Left renal pelvis (tissue), 4 donors: ENCODE measurements around the gene MAP3K6. TPM values are rescaled to one million over a fixed set of nuclear protein-coding genes. Genes with fewer than 3 reads are reported as not detected.
A peak's percentile ranks its signal among the peaks of the same experiment; 100 is the strongest.
"Not testable (repeated sequence)": the region's sequence is repeated elsewhere in the genome, so short reads cannot be mapped to it uniquely, and the experiment has no call there.

Experiments
- DNase-seq, 4 donors: peaks; one replicate each; pipeline ENCODE4 v3.0.0-alpha.2; 2013; ENCODE audit warnings: low read depth in 4 of 4, low spot score in 3 of 4
- polyA plus RNA-seq, 4 donors: library from polyadenylated mRNA; unstranded; fragments of 120-200 nt; gene quantifications; one replicate each; pipeline ENCODE4 v1.2.1, GENCODE V29; 2013; ENCODE audit not compliant: insufficient read length in 4 of 4

MAP3K6 gene
- polyA plus RNA-seq, 4 donors, result 9.0 to 15.1 (median 9.5) TPM

DNA sequence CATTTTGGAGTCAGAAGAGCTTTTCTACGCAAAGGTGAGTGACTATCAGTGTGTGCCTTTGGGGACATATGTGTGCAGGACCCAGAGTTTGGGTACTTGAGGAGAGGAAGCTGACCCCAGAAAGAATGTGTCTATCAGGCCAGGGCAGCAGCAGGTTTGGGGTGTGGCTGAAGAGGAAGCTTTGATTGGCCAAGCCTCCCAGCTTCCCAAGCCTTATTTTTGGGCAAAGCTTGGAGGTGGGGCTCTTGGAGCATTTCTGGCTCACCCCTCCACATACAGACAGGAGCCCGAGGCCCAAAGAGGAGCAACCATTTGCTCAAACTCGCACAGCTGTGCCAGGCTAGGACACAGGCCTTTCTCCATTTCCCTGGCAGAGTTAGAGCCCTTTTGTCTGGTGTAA, 30.3 kb upstream of the MAP3K6 start:
- DNase-seq, result no peak

DNA sequence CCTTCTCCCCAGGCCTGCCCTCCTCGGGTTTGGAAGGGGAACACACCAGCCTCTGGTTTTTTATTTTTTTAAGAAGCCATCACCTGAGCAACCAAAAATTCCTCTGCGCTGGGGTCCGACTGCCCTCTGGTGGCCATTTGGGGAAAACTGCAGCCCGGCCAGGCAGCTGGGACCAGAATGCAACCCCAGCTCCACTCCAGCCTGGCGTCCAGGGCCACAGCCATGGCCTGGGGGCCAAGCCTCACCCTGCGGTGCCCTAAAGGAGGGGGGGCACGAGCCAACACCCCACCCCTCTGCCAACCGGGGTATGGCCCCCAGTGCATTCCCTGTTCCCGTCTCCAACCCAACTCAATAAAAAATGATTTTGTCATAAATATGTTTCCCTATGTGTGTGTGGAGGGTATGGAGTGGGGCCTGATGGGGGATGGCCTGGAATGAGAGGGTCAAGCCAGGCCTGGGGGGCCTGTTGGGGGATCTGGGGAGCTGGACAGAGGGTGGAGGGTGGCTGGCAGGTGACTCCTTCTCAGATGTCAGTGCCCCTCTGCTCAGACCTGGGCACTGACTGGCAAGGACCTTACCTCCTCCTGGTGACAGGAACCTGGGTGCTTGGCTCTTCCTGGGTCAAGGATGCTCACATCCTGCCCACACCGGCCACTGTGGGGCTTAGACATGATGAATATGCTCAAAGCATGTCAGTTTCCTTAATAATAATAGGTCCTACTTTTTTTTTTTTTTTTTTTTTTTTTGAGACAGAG, 28.9 kb upstream of the MAP3K6 start:
- peak in 1 of 4 donors; percentile 50 for DNase-seq

DNA sequence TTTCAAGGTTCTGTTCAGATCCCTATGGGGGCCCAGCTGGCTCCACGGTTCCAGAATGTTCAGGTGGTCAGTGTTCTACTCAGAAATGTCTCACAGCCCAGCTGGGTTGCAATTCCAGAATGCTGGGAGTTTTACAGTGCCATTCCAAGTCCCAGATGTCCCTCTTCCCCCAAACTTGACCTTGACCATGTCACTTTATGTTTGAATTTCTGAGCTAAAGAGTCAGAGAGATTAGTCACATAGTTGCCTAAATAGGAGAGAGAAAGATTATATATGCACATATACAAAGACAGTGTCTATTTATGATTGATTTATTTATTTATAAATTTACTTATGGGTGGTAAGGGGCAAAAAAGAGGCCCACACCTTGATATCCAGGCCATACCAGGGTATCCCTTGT, 28.2 kb upstream of the MAP3K6 start:
- DNase-seq, result no peak

DNA sequence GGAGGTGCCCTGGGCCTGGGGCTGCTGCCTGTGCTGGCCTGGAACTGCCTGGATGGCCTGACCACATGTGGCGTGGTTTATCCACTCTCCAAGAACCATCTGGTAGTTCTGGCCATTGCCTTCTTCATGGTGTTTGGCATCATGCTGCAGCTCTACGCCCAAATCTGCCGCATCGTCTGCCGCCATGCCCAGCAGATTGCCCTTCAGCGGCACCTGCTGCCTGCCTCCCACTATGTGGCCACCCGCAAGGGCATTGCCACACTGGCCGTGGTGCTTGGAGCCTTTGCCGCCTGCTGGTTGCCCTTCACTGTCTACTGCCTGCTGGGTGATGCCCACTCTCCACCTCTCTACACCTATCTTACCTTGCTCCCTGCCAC, 27.5 kb upstream of the MAP3K6 start:
- DNase-seq, result no peak

DNA sequence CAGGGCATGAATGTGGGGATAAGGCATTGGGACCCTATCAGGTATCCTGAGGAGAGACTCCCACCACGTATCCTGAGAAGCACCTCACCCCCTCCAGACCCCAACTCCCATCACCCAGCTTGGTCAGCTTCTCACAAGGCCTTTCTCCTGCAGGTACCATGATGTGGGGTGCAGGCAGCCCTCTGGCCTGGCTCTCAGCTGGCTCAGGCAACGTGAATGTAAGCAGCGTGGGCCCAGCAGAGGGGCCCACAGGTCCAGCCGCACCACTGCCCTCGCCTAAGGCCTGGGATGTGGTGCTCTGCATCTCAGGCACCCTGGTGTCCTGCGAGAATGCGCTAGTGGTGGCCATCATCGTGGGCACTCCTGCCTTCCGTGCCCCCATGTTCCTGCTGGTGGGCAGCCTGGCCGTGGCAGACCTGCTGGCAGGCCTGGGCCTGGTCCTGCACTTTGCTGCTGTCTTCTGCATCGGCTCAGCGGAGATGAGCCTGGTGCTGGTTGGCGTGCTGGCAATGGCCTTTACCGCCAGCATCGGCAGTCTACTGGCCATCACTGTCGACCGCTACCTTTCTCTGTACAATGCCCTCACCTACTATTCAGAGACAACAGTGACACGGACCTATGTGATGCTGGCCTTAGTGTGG, 27.0 kb upstream of the MAP3K6 start:
- no peak for DNase-seq

DNA sequence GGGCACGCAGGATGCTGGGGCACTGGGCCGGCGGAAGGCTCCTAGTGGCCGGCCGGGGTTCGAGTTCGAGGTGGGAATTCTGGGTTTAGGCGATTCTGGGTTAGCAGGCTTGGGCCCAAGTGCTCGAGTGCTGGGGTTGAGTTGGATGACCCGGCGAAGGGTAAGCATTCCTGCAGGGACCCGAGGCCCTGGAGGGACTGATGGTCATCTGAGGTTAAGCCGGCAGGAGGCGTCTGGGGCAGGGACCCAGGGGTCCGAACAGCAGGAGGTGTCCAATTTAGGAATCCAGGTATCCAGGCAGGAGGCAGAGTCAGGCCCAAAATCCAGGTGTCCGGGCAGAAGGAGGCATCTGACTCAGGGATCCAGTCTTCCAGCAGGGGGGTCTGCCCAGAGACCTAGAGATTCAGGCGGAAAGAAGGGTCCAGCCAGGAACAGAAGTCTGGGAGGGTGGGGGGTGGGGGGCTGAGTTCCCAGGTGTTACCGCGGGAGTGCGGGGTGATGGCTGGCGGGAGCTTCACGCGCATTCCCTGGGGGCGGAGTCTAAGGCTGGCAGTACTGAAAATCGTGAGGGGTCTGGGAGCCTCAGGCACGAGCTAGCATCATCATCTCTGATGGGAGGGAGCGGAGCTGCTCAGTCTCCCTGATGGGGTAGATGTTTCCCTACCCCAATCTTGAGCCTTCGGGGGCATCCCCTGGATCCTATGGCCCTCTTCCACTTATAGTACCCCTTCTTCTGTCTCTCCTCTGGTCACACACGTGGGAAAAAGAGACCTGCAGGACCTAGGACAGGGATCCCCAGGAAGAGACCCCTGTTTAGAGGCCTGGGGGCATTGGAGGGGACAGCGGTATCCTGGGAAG, 26.2 kb upstream of the MAP3K6 start:
- DNase-seq, result no peak

DNA sequence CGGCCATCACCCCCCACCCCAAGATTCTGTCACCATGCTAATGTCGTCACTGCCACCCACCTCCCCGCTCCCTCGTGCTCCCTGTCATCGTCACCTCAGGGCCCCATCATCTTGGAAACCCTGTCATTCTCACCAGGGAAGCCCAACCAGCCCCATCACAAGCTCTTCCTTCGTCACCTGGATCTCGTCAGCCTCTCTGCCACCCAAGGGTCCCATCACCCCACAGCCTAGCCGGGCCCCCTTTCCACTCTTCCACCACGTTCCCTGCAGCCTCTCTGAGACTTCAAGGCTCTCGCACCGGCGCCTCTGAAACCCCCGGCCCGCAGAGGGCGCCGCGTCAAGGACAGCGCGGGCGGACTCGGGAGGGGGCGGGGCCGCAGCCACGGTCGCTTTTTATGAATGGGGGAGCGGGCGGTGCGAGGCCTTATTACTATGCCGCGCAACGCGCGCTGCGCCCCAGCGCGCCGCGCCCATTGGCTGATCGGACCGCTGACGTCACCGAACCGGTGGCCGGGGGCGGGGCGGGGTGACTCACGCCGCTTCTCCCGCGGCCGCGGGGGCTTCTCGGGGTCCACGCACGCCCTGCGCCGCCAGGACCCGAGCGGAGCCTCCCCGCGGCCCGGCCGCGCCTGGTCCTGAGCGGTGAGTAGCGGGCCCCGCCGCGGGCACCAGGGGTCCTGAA, 25.5 kb upstream of the MAP3K6 start, which contains the start of gene GPR3:
GPR3 (plus strand) TSS at position 527 of the 682 bp plus-strand sequence. CDS start 1,177 bp downstream, outside the sequence.
- peak in 2 of 4 donors; percentile 69 to 75 for DNase-seq

DNA sequence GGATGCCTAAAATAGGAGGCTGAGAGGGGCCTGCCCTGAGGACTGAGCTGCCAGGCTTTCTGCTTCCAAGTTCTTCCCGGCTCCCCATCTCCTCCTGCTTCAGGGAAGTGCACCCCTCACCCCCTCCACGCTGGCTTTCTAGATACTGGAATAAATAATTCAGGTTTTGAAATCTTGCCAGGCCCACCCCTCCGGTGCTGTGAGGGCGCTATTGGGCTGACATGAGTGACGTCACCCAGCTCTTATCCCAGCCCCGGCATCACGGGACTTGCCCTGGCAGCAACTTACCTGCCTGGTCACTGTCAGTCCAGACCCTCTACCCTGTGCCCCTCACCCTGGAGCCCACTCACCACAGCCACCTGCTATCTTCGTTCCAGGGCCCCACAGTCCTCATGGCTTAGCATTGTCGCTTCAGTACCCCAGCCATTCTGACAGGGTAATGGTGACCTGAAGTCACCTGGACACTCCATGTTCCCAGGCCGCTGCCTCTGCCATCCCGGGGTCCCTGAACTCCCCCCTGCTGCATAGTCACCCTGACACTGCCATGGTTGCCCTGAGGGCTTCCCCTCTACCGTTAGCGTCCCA, 24.8 kb upstream of the MAP3K6 start:
- no peak for DNase-seq

DNA sequence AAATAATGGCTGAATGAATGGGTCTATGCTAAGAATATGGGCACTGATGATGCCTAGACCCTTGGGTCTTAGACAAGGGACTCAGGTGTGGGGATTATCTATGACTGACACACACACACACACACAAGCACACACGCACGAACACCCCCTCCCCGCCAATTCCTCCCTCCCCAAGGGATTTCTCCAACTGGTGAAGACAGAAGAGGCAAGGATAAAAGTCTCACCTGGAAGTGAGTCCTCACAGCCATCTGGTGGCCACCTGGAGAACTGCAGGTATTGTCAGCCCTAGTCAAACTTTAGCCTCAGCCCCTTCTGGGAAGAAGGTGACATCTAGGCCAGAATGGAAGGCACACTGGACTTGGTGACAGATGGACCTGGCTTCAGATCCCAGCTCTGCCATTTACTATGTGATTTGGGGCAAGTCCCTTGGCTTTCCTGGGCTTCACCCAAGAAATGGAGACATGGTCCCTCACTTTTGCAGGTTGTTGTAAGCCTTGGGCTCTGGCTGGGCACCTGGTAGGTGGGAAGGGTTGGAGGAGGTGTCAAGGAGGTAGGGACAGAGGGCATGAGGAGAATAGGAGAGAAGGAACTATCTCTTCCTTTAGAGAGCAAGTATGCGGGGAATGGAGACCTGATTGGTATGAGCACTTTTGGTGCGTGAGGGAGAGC, 21.7 kb upstream of the MAP3K6 start:
- DNase-seq, result no peak

DNA sequence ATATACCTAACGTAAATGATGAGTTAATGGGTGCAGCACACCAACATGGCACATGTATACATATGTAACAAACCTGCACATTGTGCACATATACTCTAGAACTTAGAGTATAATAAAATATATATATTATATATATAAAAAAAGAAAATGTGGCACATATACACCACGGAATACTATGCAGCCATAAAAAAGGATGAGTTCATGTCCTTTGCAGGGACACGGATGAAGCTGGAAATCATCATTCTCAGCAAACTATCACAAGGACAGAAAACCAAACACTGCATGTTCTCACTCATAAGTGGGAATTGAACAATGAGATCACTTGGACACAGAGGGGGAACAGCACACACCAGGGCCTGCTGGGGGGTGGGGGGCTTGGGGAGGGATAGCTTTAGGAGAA, 18.0 kb upstream of the MAP3K6 start:
- not testable (repeated sequence) for DNase-seq

DNA sequence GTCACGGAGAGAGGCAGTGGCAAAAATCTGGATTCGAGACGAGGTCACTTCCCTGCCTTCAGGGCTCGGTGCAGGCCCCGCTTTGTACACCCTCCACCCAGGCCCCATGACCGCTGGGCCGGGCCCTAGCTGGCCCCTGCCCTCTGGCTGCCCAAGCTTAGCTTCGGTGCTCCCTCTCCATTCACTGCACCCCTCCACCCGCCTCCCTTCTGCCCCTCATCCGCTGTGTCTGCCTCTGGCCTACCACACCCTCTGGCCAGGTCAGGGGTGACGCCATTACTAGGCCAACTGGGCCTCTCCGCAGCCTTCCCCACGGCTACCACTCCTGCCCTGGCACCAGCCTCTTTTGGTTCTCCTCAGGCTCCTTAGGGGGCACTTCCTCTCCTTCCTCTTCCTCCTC, 16.9 kb upstream of the MAP3K6 start:
- no peak for DNase-seq

DNA sequence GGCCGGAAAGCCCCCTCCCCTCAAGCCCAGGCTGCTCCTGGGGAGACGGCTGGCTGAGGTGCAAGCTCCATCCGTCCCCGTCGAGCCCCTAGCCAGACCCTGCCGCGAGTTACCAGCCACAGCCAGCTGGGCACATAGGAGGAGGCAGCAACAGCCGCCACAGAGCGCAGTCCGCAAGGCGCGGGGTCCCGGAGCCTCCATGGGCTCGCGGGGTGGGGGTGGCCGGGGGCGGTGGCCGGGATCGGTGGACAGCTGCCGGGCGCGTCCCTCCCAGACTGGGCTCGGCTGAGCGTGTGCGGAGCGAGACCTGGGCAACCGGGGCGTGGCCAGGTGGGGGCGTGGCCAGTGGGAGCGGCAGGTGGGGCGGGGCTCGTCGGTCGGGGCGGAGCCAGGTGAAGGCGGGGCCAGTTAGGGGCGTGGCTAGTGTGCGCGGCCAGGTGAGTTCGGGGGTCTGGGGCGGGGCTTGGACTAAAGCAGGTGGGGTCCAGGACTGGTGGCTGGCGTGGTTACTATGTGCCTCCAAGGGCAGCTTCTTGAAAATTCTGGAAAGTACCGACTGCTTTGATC, 16.4 kb upstream of the MAP3K6 start, which contains the start of gene CD164L2:
CD164L2 (minus strand) TSS at position 295 of the 567 bp plus-strand sequence; CDS start at position 201, 94 bp downstream.
- DNase-seq, result no peak

DNA sequence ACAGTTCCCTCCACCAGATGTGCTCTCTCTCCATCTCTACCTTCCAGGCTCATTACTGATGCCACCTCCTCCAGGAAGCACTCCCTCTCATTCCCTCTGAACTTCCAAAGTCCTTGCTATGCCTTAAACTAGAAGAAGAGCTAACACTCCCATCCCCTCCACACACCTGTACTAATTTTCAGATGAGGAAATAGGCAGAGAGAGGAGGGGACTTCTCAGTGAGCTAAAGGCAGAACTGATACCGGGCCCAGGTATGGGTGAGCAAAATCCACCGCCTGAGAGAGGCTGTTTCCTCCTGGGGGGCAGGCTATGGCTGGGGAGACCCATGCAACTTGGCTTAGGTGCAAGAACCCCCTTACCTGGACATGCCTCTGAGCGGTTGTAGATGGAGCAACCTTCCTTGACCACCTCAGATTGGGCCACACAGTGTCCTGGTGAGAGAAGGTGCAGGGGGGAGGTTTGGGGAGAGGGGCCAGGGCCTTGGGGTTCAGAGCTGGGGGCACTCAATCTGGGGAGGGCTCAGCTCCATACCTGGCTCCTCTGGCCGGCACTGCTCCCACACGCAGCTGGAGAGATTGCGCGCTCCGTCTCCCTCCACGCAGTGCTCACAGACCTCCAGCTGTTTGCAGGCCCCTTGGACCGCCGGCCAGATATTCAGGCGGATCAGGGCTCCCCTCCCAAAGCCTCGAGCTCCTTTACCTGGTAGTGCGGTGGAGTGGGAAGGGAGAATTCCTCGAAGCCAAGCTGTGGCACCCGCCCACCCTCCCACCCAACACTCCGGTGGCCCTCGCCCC, 15.4 kb upstream of the MAP3K6 start:
- DNase-seq, result no peak

DNA sequence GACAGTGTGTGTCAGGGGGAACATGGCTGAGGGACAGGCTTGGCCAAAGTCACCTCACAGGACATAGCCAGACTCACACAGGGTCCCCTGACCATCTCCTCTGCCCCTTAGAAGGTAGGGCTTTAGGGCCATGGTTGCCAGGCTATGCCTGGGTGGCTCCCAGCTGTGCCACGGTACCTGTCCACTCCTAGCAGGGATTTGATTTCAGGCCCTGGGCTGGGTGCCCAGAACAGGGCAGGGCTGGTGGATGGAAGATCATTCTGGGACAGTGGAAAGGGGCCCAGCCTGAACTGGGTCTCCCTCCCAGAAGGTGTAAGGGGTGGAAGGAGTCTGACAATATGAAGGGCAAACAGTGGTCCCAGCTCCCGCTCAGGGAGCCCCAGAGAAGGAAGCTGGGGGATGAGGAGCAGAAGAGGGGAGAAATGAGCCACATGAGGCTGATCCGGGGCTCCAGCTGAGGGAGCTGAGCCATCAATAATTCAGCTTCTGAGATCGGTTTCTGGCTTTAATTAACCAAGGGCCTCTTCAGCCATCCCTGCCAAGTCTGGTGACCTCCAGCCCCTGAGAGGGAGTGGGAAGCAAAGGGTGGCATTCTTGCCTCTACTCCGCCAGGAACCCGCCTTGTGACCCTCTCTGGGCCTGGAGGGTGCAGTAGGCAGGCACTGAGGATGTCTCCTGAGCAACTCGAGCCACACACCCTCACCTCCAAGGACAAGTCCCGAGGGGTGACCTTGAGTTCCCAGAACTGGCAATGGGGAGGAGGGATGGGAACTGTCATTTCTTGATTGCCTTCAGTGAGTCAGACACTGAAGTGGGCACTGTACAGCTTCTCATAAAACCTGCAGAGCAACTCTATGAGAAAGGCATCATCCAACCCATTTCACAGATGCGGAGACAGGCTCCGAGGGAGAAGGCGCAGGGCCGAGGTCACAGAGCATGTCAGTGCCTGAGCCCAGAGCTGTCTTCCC, 14.3 kb upstream of the MAP3K6 start:
- no peak for DNase-seq

DNA sequence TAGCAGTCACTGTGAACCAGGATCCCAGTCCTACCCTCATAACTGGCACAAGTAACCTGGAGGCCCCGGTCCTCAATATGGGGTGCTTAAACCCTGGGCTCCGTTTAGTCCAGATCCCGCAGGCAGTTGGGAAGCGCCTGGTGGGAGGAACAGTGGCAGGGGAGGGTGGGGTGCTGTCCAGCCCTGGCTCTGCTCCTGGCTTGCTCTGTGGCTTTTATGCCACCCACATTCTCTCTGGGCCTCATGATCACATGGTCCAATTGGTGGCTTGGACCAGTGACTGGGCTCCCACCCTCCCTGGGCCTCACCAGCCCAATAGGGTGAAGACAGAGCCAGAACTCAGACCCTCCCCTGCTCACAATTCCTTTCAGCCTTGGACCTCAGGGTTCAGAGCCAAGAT, 13.5 kb upstream of the MAP3K6 start:
- DNase-seq, result no peak

DNA sequence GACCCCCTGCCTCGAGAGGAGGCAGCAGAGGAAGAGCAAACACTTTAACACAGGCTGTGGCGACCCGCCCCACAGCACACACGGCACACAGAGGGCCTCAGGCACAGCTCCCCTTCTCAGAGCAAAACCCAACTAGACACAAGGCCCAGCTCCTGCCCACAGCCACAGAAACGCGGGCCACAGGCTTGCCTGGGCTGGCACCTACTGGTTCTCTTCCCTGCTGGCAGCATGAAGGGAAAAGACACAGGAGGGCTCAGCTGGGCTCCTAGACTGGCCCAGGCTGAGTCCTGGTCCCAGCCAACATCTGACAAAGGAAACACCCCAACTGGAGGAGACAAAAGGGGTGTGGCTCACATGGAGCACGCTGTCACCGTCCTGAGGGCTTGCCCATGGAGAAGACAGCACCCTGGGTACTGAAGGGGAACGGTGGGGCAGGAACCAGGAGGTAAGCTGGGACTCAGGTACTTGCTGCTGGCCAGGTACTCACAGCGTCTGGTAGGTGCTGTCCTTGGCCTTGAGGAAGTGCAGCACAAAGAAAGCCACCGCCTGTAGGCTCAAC, 12.9 kb upstream of the MAP3K6 start:
- no peak for DNase-seq
